ENCODE measurements around the gene DYRK3. TPM values are rescaled to one million over a fixed set of nuclear protein-coding genes. Genes with fewer than 3 reads are reported as not detected.

Gene DYRK3
- total RNA-seq, 1 donor from 2014 or later, result 9.1 TPM

- peaks cover under 1% of the 10 kb centered on the region for H3K4me1 Mint-ChIP-seq (ENCODE audit: low read depth)
- H3K9me3 Mint-ChIP-seq (ENCODE audit: low read depth), result no peaks in the 10 kb centered on the region
- H3K27ac Mint-ChIP-seq, result no peak overlapping the region
- H3K36me3 Mint-ChIP-seq (ENCODE audit: insufficient read depth), result no peaks in the 10 kb centered on the region
- no peak overlapping the region for H3K4me3 Mint-ChIP-seq (ENCODE audit: low read depth)
- peaks cover 27% of the 10 kb centered on the region for H3K27me3 Mint-ChIP-seq
- no peak for DNase-seq (ENCODE audit: low spot score, unreplicated experiment)
- no peak for TF ChIP-seq CTCF (IDR thresholded peaks at IDR 0.05; ENCODE audit: unreplicated experiment)
Measured at GRCh38 chr1:206657751-206658150, 22.4 kb downstream of the DYRK3 start.

- no peak overlapping the region for H3K4me3 Mint-ChIP-seq (ENCODE audit: low read depth)
Measured at GRCh38 chr1:206658264-206658980, 23.1 kb downstream of the DYRK3 start.

GRCh38 chr1:206658981-206659273, 23.6 kb downstream of the DYRK3 start:
- DNase-seq (ENCODE audit: low spot score, unreplicated experiment), result no peak
- no peaks in the 10 kb centered on the region for H3K9me3 Mint-ChIP-seq (ENCODE audit: low read depth)
- H3K4me1 Mint-ChIP-seq (ENCODE audit: low read depth), result peaks cover 2% of the 10 kb centered on the region
- no peak for TF ChIP-seq CTCF (IDR thresholded peaks at IDR 0.05; ENCODE audit: unreplicated experiment)
- H3K36me3 Mint-ChIP-seq (ENCODE audit: insufficient read depth), result no peaks in the 10 kb centered on the region
- no peak overlapping the region for H3K4me3 Mint-ChIP-seq (ENCODE audit: low read depth)
- H3K27ac Mint-ChIP-seq, result no peak overlapping the region
- H3K27me3 Mint-ChIP-seq, result peaks cover 37% of the 10 kb centered on the region

More at GRCh38 chr1:206658264-206658980, 23.1 kb downstream of the DYRK3 start:
- peak; percentile 34 for DNase-seq (ENCODE audit: low spot score, unreplicated experiment)
- H3K27me3 Mint-ChIP-seq, result peaks cover 34% of the 10 kb centered on the region
- no peaks in the 10 kb centered on the region for H3K9me3 Mint-ChIP-seq (ENCODE audit: low read depth)
- H3K4me1 Mint-ChIP-seq (ENCODE audit: low read depth), result peaks cover 2% of the 10 kb centered on the region
- H3K27ac Mint-ChIP-seq, result no peak overlapping the region
- no peaks in the 10 kb centered on the region for H3K36me3 Mint-ChIP-seq (ENCODE audit: insufficient read depth)
- TF ChIP-seq CTCF (IDR thresholded peaks at IDR 0.05; ENCODE audit: unreplicated experiment), result peak; percentile 79

- Mint-ChIP-seq H3K4me3 (ENCODE audit: low read depth) (no peak overlapping the region), H3K36me3 (ENCODE audit: insufficient read depth) (no peaks in the 10 kb centered on the region), H3K4me1 (ENCODE audit: low read depth) (peaks cover 2% of the 10 kb centered on the region), H3K27ac (no peak overlapping the region), H3K27me3 (peaks cover 40% of the 10 kb centered on the region), H3K9me3 (ENCODE audit: low read depth) (no peaks in the 10 kb centered on the region)
- no peak for TF ChIP-seq CTCF (IDR thresholded peaks at IDR 0.05; ENCODE audit: unreplicated experiment)
- no peak for DNase-seq (ENCODE audit: low spot score, unreplicated experiment)
Measured at GRCh38 chr1:206660136-206660535, 24.8 kb downstream of the DYRK3 start.

- no peak overlapping the region for H3K27ac Mint-ChIP-seq
- H3K9me3 Mint-ChIP-seq (ENCODE audit: low read depth), result no peaks in the 10 kb centered on the region
- no peak for DNase-seq (ENCODE audit: low spot score, unreplicated experiment)
- no peak for TF ChIP-seq CTCF (IDR thresholded peaks at IDR 0.05; ENCODE audit: unreplicated experiment)
- H3K36me3 Mint-ChIP-seq (ENCODE audit: insufficient read depth), result no peaks in the 10 kb centered on the region
- no peak overlapping the region for H3K4me3 Mint-ChIP-seq (ENCODE audit: low read depth)
- H3K27me3 Mint-ChIP-seq, result peaks cover 41% of the 10 kb centered on the region
- peaks cover 2% of the 10 kb centered on the region for H3K4me1 Mint-ChIP-seq (ENCODE audit: low read depth)
Measured at GRCh38 chr1:206661161-206661820, 26.0 kb downstream of the DYRK3 start.
